ENCODE measurements around the gene DCAF5. TPM values are rescaled to one million over a fixed set of nuclear protein-coding genes. Genes with fewer than 3 reads are reported as not detected.

The DCAF5 gene
- polyA plus RNA-seq, 3 donors: 22.2 to 55.1 (median 30.6) TPM

DNA sequence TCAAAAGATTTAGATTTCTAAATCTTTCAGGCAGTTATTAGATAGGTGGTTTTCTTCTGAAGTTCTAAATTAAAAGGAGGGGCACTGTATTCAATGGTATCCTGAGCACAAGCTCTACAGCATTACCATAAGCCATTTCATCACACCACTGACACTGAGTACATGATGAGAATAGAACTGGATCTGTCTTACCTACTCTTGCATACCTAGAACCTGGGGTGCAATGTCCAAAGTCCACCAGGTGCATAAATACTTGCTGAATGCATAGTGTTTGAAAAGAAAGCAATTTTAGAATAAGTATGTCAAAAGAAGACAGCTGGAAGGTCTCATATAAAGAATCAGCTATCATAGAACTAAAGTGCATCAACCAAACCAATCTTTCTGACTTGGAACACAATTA lies 88.3 kb downstream of the DCAF5 start:
- peaks cover 21 to 58% of the 10 kb centered on the region in 2 donors for H3K36me3 ChIP-seq (replicated peaks in 1 of 2; ENCODE audit: control insufficient read depth in 1 of 2, insufficient read depth in 2 of 2, low read length in 2 of 2)
- peaks cover 14 to 17% of the 10 kb centered on the region in 2 donors for H3K4me1 ChIP-seq (ENCODE audit: control insufficient read depth in 1 of 2, insufficient read depth in 2 of 2, low read length in 2 of 2)
- H3K27ac Mint-ChIP-seq: no peak overlapping the region

More for the DNA sequence above, 88.3 kb downstream of the DCAF5 start:
- Mint-ChIP-seq H3K36me3 (peaks cover 56 to 66% of the 10 kb centered on the region in 2 donors), H3K4me1 (peaks cover 18% of the 10 kb centered on the region), H3K27me3 (ENCODE audit: low read depth in 3 of 3) (no peaks in the 10 kb centered on the region), H3K9me3 (no peaks in the 10 kb centered on the region), H3K4me3 (no peak overlapping the region)
- no peak overlapping the region for H2AFZ ChIP-seq (ENCODE audit: insufficient read depth, low read depth, low read length, poor library complexity, severe bottlenecking)
- H3K79me2 ChIP-seq (ENCODE audit: insufficient read depth, low read length): no peaks in the 10 kb centered on the region
- no peak overlapping the region for H3K4me3 ChIP-seq (replicated peaks in 1 of 3; ENCODE audit: low read depth in 2 of 3, low read length in 3 of 3)
- H4K20me1 ChIP-seq (ENCODE audit: insufficient read depth, low read length): no peaks in the 10 kb centered on the region
- intact Hi-C loops (cut with micrococcal nuclease): no loop called here
- no peak overlapping the region for H3K27ac ChIP-seq (ENCODE audit: low read depth in 1 of 2, low read length in 2 of 2)
- H3K4me2 ChIP-seq (replicated peaks; ENCODE audit: extremely low read depth, low read length, poor library complexity, severe bottlenecking): no peak overlapping the region
- H3K9me3 ChIP-seq (replicated peaks in 1 of 2; ENCODE audit: control insufficient read depth in 1 of 2, insufficient read depth in 1 of 2, low read length in 2 of 2): no peaks in the 10 kb centered on the region
- no peak for TF ChIP-seq CTCF (IDR thresholded peaks at IDR 0.05)
- no peak overlapping the region for H3K9ac ChIP-seq (ENCODE audit: insufficient read depth, low read length, poor library complexity, severe bottlenecking)
- DNase-seq: no peak
- no peaks in the 10 kb centered on the region for H3K27me3 ChIP-seq (ENCODE audit: control insufficient read depth in 2 of 2, insufficient read depth in 2 of 2, low read length in 2 of 2)

All from CD14-positive monocyte (primary cell).